GM18873 (cell line): ENCODE results near the gene TMEM174.
"Not testable (repeated sequence)": the region's sequence is repeated elsewhere in the genome, so short reads cannot be mapped to it uniquely, and the experiment has no call there.

Experiments used
- ATAC-seq: cut with Tn5 transposase; IDR thresholded peaks from one replicate; pipeline ENCODE4 v1.9.1; 2021; ENCODE audit warnings: mild to moderate bottlenecking, moderate library complexity, moderate number of reproducible peaks; ENCODE audit not compliant: unreplicated experiment, low FRiP score

Gene TMEM174

GRCh38 chr5:73188764-73189531 lies 16.0 kb downstream of the TMEM174 start:
- ATAC-seq, result no peak

GRCh38 chr5:73189871-73190376 lies 16.9 kb downstream of the TMEM174 start:
- no peak for ATAC-seq

- ATAC-seq, result no peak
Observed at GRCh38 chr5:73192370-73192769, 19.4 kb downstream of the TMEM174 start.

- ATAC-seq, result no peak
Observed at GRCh38 chr5:73193592-73193991, 20.6 kb downstream of the TMEM174 start.

GRCh38 chr5:73196201-73196600 lies 23.2 kb downstream of the TMEM174 start:
- no peak for ATAC-seq

- ATAC-seq, result no peak
Observed at GRCh38 chr5:73197637-73198257, 24.8 kb downstream of the TMEM174 start.

- no peak for ATAC-seq
Observed at GRCh38 chr5:73198833-73199592, 26.0 kb downstream of the TMEM174 start.

GRCh38 chr5:73199671-73200070 lies 26.7 kb downstream of the TMEM174 start:
- no peak for ATAC-seq

- ATAC-seq, result no peak
Observed at GRCh38 chr5:73201547-73202513, 28.8 kb downstream of the TMEM174 start.

- no peak for ATAC-seq
Observed at GRCh38 chr5:73204332-73204731, 31.3 kb downstream of the TMEM174 start.

- ATAC-seq, result no peak
Observed at GRCh38 chr5:73204733-73205132, 31.7 kb downstream of the TMEM174 start.

- ATAC-seq, result no peak
Observed at GRCh38 chr5:73205305-73205704, 32.3 kb downstream of the TMEM174 start.

- not testable (repeated sequence) for ATAC-seq
Observed at GRCh38 chr5:73207239-73207638, 34.2 kb downstream of the TMEM174 start.

GRCh38 chr5:73209075-73209474 lies 36.1 kb downstream of the TMEM174 start:
- not testable (repeated sequence) for ATAC-seq

- ATAC-seq, result not testable (repeated sequence)
Observed at GRCh38 chr5:73212693-73213092, 39.7 kb downstream of the TMEM174 start.

- ATAC-seq, result no peak
Observed at GRCh38 chr5:73213566-73213998, 40.6 kb downstream of the TMEM174 start.

- ATAC-seq, result no peak
Observed at GRCh38 chr5:73214306-73214705, 41.3 kb downstream of the TMEM174 start.

GRCh38 chr5:73214996-73215395 lies 42.0 kb downstream of the TMEM174 start:
- no peak for ATAC-seq

GRCh38 chr5:73215531-73215890 lies 42.5 kb downstream of the TMEM174 start:
- ATAC-seq, result no peak
